ENCODE measurements around the gene RABL6.
"Not testable (repeated sequence)": the region's sequence is repeated elsewhere in the genome, so short reads cannot be mapped to it uniquely, and the experiment has no call there.

The RABL6 gene

DNA sequence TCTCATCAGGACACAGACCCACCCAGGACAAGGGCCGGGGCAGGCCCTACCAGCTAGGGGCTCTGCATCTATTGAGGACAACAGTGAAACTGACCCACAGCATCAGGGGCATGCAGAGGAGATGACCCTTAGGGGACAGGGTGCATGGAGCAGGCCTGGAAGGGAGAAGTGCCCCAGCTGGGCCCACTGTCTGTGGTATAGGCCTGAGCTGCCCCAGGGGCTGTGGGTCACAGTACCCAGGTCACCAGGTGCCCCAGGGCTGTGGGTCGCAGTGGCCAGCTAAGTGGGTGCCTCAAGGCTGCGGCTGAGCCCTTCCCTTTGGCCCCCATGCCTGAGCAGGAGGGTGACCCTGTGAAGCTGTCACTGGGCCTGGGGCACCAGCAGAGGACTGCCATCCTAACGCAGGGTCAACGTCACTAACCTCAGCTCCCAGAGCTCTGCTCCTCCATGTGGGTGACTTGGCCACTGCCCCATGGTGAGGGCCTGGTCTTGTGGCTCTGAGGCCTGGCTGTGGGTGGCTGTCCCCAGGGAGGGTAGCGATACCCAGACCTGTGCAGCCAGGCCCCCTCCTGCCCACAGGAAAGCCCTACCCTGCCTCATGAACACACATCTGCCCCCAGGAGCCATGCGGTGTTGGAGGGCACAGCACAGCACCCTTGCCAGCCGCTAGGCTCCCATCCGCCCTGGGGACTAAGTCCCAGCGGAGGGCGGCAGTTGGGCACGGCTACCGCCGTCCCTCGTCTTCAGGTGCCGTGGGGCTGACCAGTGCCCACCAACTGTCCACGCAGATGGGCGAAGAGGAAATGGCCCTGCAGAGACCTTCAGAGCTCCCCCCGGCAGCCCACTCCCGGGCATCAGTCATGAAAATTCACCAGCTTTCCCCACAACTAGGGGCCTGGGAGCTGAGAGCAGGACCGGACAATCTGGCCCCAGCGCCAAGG is 53.5 kb downstream of the RABL6 start:
- DNase-seq: no peak

- DNase-seq: no peak
These were observed 54.2 kb downstream of the RABL6 start for GRCh38 chr9:136861874-136862457.

GRCh38 chr9:136862849-136863622 is 55.3 kb downstream of the RABL6 start:
- DNase-seq: no peak

DNA sequence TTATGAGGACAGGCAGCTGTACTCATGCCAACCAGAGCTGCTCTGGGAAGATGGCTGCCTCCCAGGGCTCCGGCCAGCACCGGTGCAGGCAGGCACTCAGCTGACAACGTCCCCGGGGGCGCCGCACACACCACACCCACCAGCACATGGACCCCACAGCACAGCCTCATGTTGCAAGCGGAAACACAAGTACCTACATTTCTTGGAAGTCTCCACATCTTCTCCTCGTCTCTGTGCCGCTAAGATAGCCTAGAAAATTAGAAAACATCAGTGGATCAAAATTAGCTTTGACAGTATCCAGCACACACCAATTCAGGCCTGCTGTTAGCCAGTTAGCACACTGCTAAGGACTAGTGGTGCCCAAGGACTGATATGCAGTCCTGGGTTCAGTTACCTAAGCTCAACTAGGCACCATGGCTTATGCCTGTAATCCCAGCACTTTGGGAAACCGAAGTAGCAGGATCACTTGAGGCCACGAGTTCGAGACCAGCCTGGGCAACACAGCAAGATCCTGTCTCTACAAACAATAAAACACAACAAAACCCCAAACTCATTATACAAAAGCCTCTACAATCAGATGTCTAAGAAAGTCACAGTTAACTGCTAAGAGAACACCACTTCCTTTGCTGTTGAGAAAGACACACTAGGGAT is 56.0 kb downstream of the RABL6 start:
- no peak for DNase-seq

DNA sequence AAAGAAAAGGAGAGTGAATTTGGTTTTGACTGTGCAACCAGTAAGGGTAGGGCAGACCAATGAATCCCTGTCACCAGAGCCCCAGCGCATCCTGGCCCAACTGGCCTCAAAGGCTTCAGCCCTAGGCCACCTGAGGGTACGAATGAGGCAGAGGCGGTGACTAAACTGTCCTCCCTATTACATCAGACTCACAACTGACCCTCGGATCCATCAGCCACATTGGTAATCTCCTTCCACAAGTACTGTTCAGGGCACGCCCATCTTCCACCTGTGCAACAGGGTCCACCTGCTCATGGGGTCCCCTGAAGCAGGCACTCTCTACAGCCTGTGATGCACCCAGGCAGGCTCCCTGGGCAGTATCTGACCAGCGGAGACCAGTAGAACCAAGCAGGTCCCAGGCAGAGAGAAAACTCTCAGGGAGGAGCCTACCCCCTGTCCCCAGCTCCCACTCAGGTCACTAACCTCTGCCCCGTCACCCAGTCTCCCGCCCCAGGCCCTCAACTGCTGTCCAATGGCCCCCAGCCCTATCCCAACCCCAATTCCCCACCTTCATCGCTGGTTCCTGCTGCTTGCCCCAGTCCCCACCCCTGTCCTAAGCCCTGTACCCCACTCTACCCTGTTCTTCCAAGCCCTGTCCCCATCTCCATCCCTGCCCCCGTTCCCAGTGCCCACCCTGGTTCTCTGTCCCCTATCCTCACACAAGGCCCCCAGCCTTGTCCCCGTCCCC is 57.5 kb downstream of the RABL6 start:
- DNase-seq: no peak

GRCh38 chr9:136865768-136866103 is 58.0 kb downstream of the RABL6 start:
- no peak for DNase-seq

DNA sequence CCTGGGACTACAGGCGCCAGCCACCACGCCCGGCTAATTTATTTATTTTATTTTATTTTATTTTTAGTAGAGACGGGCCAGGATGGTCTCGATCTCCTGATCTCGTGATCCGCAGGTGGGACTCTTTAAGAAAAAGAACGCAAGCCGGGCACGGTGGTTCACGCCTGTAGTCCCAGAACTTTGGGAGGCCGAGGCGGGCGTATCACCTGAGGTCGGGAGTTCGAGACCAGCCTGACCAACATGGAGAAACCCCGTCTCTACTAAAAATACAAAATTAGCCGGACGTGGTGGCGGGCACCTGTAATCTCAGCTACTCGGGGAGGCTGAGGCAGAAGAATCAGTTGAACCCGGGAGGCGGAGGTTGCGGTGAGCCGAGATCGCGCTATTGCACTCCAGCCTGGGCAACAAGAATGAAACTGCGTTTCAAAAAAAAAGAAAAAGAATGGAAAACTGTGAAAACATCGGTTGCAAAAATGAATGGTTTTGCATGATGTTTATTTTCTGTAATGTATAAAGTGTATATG is 59.2 kb downstream of the RABL6 start:
- DNase-seq: not testable (repeated sequence)

- DNase-seq: no peak
These were observed 59.7 kb downstream of the RABL6 start for GRCh38 chr9:136867480-136867879.

DNA sequence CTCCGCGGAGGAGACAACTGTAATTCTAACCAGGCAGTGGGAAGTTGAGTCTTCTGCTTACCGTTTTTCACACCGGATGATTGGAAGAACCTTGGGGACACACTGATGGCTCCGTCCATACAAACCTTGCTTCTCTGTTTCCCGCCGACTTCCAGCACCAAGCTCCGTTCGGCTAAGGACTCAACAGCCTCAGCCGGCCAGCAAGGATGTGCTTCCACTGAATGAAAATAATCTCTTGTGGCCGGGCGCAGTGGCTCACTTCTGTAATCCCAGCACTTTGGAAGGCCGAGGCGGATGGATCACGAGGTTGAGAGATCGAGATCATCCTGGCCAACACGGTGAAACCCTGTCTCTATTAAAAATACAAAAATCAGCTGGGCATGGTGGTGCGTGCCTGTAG is 60.2 kb downstream of the RABL6 start:
- DNase-seq: no peak

DNA sequence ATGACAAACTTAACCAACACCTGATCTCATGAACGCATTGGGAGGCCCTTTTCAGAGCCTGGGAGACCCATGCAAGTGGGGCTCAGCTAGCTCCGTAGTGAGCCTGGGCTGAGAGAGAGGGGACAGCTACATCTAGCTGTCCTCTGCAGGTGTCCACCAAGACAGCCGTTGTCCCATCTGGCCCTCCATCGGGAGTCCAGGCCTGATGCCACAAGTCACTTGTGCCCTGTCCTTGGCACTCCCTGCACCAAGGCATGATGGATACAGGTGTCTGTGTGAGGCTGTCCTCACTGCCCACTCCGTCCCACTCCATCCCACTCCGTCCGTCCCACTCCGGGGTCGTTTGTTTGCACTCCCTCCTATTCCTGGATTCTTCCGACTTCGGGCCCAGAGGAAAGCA is 60.9 kb downstream of the RABL6 start:
- DNase-seq: no peak

- not testable (repeated sequence) for DNase-seq
These were observed 61.9 kb downstream of the RABL6 start for GRCh38 chr9:136869611-136870010.

DNA sequence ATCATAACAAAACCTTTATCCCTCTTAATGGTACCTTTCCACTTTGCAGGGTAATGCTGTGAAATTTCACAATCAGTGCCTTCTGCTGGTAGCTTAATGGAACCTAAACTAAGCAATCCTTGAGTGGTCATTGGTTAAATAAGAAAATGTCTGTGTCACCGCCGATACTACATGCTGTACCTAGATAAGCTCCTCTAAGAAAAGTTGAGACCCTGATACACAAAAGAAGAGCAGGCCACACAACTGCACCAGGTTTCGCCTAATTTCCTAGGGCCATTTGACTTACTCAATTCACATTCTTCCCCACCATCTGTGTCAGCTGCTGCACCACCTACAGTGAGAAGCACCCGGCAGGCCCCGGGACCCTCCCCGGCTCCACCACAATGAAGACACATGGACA is 67.4 kb downstream of the RABL6 start:
- no peak for DNase-seq

GRCh38 chr9:136876476-136876875 is 68.7 kb downstream of the RABL6 start:
- DNase-seq: no peak

DNA sequence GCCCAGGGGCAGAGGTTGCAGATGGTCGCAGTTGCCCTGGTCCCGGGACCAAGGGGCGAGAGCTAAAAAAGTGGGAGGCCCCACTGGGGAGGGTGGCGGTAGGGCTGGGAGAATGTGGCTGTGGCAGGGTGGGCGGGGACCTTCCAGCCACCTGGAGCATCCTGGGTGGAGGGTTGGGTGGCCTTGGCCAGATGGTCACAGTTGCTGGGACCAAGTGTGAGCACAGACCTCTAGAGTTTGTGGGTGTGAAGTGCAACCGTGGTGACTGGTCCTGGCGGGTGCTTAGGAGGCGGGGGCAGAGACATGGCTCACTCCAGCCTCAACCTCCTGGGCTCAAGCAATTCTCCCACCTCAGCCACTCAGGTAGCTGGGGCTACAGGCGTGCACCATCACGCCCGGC is 72.9 kb downstream of the RABL6 start:
- DNase-seq: no peak

GRCh38 chr9:136881691-136882108 is 74.0 kb downstream of the RABL6 start:
- no peak for DNase-seq

DNA sequence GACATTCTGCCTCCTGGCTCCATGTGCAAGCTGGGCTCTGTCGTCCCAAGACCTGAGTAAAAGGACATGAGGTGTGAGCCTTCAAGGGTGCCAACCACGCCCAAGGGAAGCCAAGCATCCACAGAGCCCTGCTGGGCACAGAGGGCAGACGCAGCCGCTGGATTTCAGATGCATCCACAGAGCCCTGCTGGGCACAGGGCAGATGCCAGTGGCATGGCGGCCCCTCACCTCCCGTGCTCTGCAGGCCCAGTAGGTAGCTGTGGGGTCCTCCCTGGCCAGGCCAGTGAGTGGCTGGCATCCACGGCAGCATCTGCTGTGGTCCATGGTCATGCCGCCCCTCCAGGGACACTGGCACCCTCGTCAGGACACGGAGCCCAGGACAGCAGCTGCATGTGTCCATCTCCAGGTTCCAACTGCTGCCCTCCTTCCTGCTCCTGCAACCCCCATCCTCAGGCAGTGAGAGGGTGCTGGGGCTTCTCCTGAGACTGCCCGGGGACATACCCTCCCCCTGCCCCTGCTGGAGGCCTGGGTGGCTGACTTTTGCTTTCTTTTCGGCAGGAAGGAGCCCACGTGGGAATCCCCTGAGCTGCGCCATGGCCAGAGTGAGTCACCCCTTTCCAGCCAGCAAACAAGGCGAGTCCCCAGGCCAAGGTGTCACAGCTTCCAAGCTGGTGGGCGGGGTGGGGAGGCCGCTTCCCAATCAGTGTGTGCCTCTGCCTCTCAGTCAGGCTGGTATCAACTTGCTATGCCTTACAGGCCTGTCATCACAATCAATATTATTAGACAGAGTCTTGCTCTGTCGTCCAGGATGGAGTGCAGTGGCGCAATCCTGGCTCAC is 74.6 kb downstream of the RABL6 start:
- DNase-seq: peak; percentile 56 to 73 (median 60)

DNA sequence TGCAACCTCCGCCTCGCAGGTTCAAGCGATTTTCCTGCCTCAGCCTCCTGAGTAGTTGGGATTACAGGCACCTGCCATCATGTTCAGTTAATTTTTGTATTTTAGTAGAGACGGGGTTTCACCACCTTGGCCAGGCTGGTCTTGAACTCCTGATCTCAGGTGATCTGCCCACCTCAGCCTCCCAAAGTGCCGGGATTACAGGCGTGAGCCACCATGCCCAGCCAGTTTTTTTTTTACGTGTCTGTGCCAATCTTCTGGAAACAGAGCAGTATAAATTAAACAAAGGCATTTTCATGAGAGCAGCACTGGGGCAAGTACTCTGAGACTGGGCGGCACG is 75.2 kb downstream of the RABL6 start:
- DNase-seq: not testable (repeated sequence)

GRCh38 chr9:136883670-136884069 is 75.9 kb downstream of the RABL6 start:
- not testable (repeated sequence) for DNase-seq

DNA sequence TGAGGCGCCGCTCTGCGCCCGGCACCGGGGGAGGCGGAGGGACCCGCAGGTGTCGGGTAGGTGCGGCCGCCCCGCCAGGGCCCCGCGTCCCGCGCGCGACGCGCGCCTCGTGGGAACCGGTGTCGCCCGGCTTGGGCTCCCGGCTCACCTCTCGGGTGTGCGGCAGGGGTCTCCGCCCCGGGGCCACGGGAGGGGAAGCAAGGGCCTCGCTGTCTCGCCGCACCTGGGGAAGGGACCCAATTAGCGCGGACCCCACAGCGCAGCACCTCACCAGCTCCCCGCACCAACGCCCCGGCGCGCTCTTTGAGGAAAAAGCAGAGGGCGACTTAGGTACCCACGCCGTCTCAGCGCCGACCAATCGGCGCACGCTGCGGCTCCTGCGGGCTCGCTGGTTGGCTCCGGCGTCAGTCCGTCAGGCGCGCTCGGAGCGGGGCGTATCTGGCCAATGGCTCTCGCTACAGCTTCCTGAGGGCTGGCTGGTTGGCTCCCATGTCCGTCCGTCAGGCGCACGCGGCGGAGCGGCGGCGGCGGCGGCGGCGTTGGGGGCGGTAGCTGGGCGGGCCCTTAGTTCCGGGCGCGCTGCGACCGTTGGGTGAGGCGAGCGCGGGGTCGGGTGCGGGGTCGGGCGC is 78.3 kb downstream of the RABL6 start, which contains the start of gene TRAF2:
Gene TRAF2 (plus strand): TSS at position 567 of the 629 bp plus-strand sequence. CDS start 12,225 bp downstream, outside the sequence.
- peak; percentile 89 to 96 (median 94) for DNase-seq

Measured in activated CD4-positive, CD25-positive, alpha-beta regulatory T cell (primary cell).